ENCODE results near the gene TLR8.
"Not testable (repeated sequence)": the region's sequence is repeated elsewhere in the genome, so short reads cannot be mapped to it uniquely, and the experiment has no call there.

The TLR8 gene

GRCh38 chrX:12947545-12948235 is 41.3 kb downstream of the TLR8 start:
- DNase-seq = no peak

DNA sequence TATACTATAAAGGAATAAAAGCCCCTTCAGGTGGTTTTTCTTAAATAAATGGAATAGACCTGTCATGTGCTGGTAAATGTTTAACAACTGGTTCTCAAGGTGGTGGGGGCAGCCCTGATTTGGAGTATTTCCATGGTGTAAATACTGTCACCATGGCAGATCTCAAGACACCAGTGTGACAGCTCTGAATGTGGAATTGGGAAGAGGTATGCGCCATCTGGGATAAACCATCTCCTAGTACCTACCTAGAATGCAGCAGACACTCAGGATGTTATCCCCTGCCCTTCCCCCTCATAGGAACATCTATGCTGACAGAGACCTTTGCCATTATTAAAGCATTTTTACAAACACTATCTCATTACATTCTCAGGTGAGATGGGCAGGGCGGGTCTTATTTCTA is 42.1 kb downstream of the TLR8 start:
- no peak for DNase-seq

GRCh38 chrX:12949205-12949926 is 42.9 kb downstream of the TLR8 start:
- DNase-seq = no peak

DNA sequence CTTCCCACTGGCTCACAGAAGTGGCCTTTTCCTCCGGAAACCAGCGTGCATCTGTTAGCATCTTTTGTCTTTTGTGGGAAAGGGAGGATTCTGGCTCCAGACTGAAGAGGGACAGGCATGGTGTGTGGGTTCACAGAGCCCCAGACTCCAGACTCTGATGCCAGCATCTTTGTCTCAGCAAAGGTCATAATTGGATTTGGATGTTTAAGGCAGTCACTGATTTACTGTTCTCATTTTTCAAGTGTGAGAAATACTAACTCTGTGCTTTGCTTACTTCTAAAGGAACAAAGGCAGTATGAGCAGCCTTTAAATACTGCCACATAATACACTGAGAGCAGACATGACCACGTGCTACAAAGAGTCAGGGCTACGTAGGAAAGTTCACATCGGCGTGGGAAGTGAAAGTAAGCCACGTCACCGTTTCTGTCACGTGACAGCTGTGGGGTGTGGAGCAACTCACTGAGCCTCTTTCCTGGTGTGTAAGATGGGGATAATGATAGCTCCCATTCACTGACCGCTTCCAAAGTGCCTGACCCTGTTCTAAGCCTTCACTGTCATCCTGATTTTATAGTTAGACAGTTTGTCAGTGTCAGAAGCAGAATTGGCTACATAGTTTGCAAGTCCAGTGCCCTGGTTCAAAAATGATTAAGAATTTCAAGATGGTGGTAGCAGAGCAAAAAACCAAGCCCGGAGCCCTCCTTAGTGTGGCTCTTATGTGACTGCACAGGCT is 43.7 kb downstream of the TLR8 start:
- peak; percentile 76 for DNase-seq

DNA sequence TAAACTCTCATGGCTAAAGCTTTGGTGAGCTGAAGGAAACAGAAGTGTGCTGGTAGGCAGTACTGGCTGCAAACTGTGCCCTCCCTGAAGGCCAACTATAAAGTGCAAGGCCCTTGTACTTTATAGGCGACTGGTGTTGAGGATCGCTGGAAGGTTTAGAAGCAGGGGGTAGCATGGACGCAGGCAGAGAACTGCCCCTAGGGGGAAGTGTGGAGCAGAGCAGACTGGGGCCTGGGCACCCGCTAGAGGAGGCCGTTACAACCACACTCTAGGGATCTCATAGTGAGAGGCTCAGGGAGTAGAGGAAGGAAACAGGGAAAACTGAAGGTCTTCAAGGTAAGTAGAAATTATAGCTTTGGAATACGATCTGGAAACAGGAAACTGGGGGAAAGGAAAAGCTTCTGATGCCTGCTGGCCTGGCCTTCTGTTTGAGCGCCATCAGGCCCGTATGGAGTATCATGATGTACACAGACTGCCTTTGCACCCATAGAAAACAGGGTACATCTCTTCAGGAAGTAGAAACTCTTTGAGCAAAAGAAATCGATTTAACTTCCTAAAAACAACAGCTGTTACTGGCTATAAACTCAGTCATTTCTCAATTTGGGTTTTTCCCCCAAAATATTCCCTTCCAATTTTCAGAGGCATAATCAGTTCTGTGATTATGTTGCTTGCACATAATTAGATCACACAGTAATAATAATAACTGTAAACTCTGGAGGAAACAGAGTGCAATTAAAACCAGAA is 44.6 kb downstream of the TLR8 start:
- peak; percentile 80 for DNase-seq

- DNase-seq = no peak
Observed at GRCh38 chrX:12951595-12951975, 45.2 kb downstream of the TLR8 start.

DNA sequence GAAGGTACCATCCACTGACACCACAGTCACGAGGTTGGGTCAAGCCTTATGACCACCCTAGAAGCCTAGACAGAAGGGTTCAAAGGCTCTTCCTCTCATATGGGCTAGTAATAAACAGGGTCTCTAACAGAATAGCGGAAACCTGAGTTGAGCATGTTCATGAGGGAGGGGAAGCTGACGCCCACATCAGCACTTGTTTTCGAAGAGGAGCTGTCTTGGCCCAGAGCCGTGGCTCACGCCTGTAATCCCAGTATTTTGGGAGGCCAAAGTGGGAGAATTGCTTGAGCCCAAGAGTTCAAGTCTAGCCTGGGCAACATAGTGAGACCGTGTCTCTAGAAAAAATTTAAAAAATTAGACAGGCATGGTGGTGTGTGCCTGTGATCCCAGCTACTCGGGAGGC is 47.0 kb downstream of the TLR8 start:
- DNase-seq = no peak

GRCh38 chrX:12954376-12954775 is 48.0 kb downstream of the TLR8 start:
- no peak for DNase-seq

DNA sequence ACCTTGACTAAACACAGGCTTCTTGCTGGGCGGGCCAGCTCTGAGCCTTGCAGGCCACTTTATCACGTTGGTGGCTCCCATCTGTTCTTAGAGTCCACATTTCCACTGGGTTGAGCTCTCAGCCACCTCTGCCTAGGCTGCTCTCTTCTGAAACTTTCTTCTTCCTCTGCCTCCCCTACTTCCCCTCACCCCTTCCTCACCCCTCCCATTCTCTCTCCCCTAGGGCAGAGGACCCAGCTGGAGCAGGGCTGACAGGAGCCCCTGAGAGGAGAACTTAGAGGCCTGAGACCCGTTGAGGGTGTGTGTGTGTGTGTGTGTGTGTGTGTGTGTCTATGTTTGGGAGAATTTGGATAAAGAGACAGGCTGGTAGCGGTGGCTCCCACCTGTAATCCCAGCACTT is 48.6 kb downstream of the TLR8 start:
- DNase-seq = peak; percentile 31

GRCh38 chrX:12955882-12956703 is 49.7 kb downstream of the TLR8 start:
- peak; percentile 86 for DNase-seq

DNA sequence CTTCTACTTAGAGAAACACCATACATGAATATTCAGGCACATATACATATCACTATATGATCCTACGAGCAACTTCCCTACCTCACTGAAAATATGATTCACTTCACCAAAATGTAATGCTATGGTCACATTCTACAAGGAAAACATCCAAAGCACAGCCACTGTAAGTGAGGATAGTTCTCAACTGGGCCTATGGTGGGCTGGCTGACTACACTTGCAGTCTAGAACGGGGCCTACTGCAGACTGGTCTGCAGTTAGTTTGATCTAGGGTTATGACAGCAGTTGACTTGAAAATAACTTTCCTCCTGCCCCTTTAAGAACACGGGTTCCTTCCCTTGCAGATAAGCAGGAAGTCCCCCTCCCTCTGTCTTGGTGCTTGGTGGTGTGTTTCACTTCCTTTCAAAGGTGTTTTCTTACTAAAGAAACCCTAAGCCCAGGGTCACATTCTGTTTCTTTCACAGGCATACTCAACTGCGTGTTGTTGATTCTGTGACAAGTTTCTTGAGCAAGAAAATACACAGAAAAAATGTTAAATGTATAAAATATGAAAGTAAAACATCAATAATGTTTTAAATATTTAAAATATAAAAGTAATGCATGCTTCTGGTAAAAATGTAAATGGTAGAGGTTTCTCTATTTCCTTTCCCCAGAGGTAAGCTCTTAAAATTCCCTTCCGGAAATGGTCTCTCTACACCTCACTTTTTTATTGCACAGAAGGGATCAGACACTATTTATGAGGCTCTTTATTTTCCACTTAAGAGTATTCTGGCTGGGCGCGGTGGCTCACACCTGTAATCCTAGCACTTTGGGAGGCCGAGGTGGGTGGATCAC is 50.5 kb downstream of the TLR8 start:
- peak; percentile 88 for DNase-seq

GRCh38 chrX:12958059-12958458 is 51.6 kb downstream of the TLR8 start:
- no peak for DNase-seq

DNA sequence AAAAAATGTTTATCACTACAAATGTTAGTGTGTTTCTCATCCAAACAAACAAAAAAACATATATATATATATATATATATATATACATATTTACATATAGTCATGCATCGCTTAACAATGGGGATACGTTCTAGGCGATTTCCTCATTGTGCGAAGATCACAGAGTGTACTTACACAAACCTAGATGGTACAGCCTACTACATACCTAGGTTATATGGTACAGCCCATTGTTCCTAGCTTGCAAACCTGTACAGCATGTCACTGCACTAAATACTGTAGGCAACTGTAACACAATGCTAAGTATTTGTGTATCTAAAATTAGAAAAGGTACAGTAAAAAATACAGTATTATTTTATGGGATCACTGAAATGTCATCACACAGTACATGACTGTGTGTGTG is 52.0 kb downstream of the TLR8 start:
- no peak for DNase-seq

- no peak for DNase-seq
Observed at GRCh38 chrX:12961196-12961718, 54.8 kb downstream of the TLR8 start.

GRCh38 chrX:12962041-12962504 is 55.7 kb downstream of the TLR8 start:
- no peak for DNase-seq

DNA sequence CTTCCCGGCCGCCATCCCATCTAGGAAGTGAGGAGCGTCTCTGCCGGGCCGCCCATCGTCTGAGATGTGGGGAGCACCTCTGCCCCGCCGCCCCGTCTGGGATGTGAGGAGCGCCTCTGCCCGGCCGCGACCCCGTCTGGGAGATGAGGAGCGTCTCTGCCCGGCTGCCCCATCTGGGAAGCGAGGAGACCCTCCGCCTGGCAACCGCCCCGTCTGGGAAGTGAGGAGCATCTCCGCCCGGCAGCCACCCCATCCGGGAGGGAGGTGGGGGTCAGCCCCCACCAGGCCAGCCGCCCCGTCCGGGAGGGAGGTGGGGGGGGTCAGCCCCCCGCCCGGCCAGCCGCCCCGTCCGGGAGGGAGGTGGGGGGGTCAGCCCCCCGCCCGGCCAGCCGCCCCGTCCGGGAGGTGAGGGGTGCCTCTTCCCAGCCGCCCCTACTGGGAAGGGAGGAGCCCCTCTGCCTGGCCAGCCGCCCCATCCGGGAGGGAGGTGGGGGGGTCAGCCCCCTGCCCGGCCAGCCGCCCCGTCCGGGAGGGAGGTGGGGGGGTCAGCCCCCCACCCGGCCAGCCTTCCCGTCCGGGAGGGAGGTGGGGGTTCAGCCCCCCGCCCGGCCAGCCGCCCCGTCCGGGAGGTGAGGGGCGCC is 56.9 kb downstream of the TLR8 start:
- DNase-seq = not testable (repeated sequence)

DNA sequence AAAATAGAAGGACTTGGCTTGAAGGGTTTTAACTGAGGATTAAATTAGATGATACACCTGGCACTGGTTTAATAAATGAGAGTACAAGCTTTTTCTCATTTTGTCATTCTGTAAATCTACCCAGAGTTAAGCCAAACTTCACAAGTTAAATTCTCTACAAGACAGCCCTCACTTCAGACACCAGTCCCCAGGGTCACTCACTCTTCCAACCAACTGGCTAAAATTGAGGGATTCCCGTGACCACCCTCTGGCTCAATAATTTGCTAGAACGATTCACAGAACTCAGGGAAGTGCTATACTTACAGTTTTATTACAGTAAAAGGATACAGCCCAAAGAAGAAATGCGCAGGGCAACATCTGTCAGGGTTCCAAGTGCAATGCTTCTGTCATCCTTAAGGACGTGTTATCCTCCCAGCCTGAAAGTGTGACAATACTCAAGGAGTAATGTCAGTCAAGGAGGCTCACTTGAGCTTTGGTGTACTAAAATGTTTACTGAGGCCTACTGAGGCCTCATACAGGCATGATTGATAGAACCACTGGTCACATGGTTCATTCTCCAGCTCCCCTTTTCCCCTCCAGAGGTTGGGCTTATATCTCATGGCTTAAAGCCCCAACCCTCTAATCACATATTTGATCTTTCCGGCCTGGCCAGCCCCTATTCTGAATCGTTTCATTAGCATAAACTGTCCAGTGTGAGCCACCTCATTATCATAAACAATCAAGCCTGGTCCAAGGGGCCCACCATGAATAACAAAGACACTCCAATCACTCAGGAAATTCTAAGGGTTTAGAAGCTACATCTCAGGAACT is 58.9 kb downstream of the TLR8 start:
- DNase-seq = peak; percentile 1

GRCh38 chrX:12966151-12966550 is 59.7 kb downstream of the TLR8 start:
- no peak for DNase-seq

GRCh38 chrX:12967711-12968465 is 61.5 kb downstream of the TLR8 start:
- no peak for DNase-seq
